BE2C (cell line): ENCODE results near the gene RTP2.
"Not testable (repeated sequence)": the region's sequence is repeated elsewhere in the genome, so short reads cannot be mapped to it uniquely, and the experiment has no call there.

ENCODE experiments used
- DNase-seq: peaks from one replicate; pipeline ENCODE4 v3.0.0-alpha.2; 2020
- H3K27me3 ChIP-seq: fragments of 250-450 bp; sonication (Bioruptor Pico); 2 replicates; pipeline ENCODE4 v1.5.1; 2020; ENCODE audit warnings: mild to moderate bottlenecking
- H3K36me3 ChIP-seq: fragments of 250-450 bp; sonication (Bioruptor Pico); 2 replicates; pipeline ENCODE4 v1.5.1; 2020; ENCODE audit warnings: mild to moderate bottlenecking
- H3K4me1 ChIP-seq: fragments of 250-450 bp; sonication (Bioruptor Pico); 2 replicates; pipeline ENCODE4 v1.5.1; 2020
- H3K4me3 ChIP-seq: 2 replicates; pipeline ENCODE4 v1.5.1; 2011; ENCODE audit warnings: low read depth, low read length
- H3K9me3 ChIP-seq: fragments of 250-450 bp; sonication (Bioruptor Pico); 2 replicates; pipeline ENCODE4 v1.5.1; 2020
- CTCF ChIP-seq: IDR thresholded peaks from 2 replicates; pipeline ENCODE4 v1.5.1; 2012; ENCODE audit warnings: mild to moderate bottlenecking, low read depth, low read length

Gene RTP2

DNA sequence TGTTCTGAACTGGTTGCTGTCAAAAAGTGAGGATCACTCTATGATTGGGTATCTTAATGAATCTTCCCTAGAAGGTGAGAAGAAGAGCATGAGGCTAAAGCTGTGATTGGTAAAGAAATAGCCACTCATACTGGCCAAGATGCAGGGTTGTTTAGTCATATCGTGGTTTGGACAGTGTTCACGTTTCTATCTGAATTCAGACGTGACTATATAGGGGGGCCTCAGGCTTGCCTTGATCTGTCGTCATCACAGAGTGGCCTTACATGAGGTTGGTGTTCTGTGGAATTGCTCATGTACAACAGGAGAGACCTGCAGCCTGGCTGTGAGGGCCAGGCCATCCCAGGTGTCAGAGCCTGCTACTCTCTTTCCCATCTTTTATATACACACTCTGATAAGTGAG is 12.4 kb downstream of the RTP2 start:
- DNase-seq = no peak
- Histone ChIP-seq H3K36me3 (no peaks in the 10 kb centered on the region), H3K4me3 (no peak overlapping the region), H3K9me3 (no peaks in the 10 kb centered on the region), H3K27me3 (peaks cover 6% of the 10 kb centered on the region), H3K4me1 (no peaks in the 10 kb centered on the region)
- no peak for TF ChIP-seq CTCF

DNA sequence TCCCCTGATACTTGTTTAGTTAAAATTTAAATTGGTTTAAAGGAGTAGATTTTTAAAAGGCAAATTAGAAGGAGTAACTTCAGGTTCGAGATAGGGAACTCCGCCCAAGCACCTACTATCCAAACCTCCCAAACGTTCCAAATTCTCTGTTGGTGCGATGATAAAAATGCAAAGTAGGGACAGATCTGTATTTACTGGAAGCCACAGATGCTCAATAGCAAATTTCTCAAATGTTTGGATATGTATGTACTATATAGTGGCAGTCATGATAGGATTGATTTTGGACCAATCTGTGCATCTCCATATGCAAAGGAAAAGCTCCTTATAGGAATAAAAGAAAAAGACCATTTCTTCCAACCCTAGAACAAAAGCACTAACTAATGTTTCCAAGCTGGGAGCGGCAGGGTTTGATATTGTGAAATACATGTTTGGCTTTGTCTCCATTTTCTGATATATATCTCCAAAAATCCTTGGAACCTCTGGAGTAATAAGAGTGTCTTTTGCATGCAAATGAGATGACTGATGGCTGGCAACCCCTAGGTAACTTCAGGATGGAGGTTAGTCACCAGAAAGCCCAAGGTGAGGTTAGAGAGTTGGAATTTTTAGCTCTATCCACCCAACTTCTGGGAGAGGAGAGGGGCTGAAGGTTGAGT is 15.6 kb downstream of the RTP2 start:
- no peak for TF ChIP-seq CTCF
- Histone ChIP-seq H3K27me3 (peaks cover 10% of the 10 kb centered on the region), H3K9me3 (no peaks in the 10 kb centered on the region), H3K36me3 (no peaks in the 10 kb centered on the region), H3K4me3 (no peak overlapping the region), H3K4me1 (no peaks in the 10 kb centered on the region)
- no peak for DNase-seq

DNA sequence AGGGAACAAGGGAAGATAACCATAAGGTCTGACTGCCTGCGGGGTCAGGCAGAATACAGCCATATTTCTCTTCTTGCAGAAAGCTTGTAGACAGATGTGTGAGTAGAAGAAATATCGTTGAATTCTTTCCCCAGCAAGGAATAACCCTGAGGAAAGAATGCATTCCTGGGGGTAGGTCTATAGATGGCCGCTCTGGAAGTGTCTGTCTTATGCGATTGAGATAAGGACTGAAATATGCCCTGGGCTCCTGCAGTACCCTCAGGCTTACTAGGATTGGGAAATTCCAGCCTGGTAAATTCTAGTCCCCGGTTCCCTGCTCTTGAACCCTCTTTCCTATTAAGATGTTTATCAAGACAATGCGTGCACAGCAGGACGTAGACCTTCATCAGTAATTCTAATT is 16.4 kb downstream of the RTP2 start:
- H3K4me1 ChIP-seq = no peaks in the 10 kb centered on the region
- H3K4me3 ChIP-seq = no peak overlapping the region
- peaks cover 15% of the 10 kb centered on the region for H3K27me3 ChIP-seq
- TF ChIP-seq CTCF = no peak
- no peaks in the 10 kb centered on the region for H3K9me3 ChIP-seq
- H3K36me3 ChIP-seq = no peaks in the 10 kb centered on the region
- no peak for DNase-seq

DNA sequence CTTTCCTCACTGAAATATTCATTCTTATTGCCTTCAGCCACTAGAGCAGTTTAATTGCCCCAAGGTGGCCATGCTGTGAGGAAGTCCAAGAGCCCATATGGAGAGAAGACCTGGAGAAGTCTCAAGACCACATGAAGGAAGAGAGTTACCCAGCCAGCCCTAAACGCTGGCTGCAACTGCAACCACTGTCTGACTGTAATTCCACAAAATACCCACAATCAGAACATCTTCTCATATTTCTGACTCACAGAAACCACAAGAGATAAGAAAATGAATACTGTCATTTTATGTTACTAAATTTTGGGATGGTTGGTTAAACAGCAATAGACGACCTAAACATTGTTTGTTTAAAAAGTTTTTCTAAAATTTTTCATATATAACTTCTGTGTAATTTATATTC is 17.5 kb downstream of the RTP2 start:
- Histone ChIP-seq H3K9me3 (no peaks in the 10 kb centered on the region), H3K27me3 (peaks cover 14% of the 10 kb centered on the region), H3K4me3 (no peak overlapping the region), H3K4me1 (no peaks in the 10 kb centered on the region), H3K36me3 (no peaks in the 10 kb centered on the region)
- no peak for TF ChIP-seq CTCF
- DNase-seq = no peak

DNA sequence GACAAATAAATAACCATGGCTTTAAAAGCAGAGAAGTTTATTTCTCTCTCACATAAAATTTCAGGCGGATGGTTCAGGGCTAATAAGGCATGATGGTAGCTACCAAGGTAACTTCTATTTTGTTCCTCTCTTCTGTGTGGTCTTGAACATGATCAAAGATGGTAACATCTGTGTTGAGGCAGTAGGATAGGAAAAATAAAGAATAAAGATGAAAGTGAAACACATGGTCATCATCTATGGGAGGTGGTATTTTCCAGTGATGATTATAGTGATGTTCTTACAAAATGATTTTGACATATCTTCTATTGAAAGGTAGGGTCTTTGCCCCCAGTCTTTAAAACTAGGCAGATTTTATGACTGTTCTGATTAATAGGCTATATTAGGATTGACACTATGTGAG is 17.9 kb downstream of the RTP2 start:
- Histone ChIP-seq H3K4me3 (no peak overlapping the region), H3K4me1 (no peaks in the 10 kb centered on the region), H3K36me3 (no peaks in the 10 kb centered on the region), H3K9me3 (no peaks in the 10 kb centered on the region), H3K27me3 (peaks cover 10% of the 10 kb centered on the region)
- no peak for DNase-seq
- TF ChIP-seq CTCF = no peak

DNA sequence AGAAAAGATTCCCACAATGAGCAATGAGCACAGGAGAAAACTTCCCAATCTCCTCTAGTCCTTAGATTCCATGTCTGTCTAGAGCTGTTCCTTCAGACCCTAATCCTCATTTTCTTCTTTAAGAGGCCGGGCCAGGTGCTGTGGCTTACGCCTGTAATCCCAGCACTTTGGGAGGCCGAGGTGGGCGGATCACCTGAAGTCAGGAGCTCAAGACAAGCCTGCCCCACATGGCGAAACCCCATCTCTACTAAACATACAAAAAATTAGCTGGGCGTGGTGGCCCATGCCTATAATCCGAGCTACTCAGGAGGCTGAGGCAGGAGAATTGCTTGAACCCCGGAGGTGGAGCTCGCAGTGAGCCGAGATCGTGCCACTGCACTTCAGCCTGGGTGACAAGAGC is 20.6 kb downstream of the RTP2 start:
- not testable (repeated sequence) for H3K4me1 ChIP-seq, H3K9me3 ChIP-seq, H3K4me3 ChIP-seq, DNase-seq, H3K36me3 ChIP-seq
- H3K27me3 ChIP-seq = peaks cover 15% of the 10 kb centered on the region
